Stimulated activated CD8-positive, alpha-beta memory T cell treated with anti-CD3 and anti-CD28 coated beads, Interleukin-15, amount 100 ng/mL, for 4 hours (primary cell): ENCODE results near the gene HLA-DQB1.
A peak's percentile ranks its signal among the peaks of the same experiment; 100 is the strongest.
"Not testable (repeated sequence)": the region's sequence is repeated elsewhere in the genome, so short reads cannot be mapped to it uniquely, and the experiment has no call there.

Experiments
- DNase-seq, 2 donors: peaks; one replicate each; pipeline ENCODE4 v3.0.0-alpha.2; 2020; ENCODE audit warnings: low read depth in 2 of 2

The HLA-DQB1 gene

DNA sequence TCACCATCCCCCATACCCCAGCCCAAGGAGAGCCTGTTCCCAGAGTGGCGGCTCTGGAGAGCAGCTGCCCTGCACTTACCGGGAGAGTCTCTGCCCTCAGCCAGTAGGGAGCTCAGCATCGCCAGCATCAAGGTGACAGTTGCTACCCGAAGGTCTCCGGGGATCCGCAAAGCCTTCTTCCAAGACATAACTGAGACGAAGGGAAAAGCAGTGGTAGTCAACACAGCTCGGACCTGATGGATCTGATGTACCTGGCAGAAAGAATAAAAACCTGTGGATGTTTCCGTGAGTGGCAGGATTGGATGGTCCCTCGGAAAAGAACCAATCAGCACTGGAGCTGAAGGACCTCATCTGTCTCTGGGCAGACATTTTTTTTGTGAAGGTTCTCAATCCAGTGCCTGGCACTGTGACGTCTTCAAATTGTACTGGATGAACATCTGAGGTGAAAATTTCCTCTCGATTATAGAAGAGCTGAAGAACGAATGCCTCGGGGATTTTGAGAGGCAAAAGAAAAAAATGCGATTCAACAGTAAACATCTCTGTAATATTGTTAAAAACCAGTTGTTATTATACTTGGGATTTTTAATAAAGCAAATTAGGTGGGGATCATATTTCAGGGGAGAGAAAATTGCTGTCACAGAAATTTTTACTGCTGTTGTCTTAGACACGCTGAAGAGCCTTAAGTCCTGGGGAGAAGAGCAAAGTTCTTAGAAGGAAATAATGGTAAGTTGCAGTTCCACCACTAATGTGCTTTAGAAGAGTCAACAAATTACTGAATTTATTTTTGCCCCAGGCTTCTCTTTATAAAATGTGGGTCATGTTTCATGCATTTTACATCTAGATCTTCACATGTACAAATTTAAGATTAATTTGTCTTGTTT, at the start of gene HLA-DQB1:
Gene HLA-DQB1, minus strand, starts transcription at position 238 of the 881 bp plus-strand sequence. Its CDS starts 50 bp downstream, at position 188.
- DNase-seq: peak in 1 of 2 donors; percentile 33

DNA sequence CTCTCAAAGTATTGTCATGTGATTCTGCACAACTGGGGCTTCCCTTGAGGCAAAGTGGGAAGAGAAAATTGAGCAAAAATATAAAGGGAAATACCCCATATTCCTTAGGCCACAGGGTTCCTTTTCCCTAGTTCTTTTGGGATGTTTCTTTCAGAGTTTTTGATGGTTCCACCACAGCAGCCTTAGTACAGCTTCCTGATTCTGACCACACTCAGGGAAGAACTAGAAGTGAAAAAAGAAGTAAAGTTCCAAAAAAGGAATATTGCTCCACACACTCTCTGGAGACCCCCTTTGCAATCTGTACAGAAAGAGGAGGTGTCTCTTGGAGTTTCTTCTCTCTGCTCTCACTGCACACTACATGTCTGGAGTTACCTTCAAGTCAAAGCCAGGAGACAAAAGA, 46.8 kb upstream of the HLA-DQB1 start:
- DNase-seq: no peak

DNA sequence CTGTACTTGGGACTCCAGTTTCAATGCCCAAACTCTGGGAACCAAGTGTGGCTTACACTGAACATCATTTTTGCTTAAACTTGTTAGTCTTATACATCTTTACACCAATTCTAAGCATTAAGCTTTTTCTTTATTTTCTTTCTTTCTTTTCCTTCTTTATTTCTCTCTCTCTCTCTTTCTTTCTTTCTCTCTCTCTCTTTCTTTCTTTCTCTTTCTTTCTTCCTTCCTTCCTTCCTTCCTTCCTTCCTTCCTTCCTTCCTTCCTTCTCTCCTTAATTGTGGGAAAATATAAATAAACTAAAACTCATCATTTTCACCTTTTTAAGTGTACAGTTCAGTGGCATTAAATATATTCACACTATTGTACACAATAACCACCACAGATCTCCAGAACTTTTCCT, 43.2 kb upstream of the HLA-DQB1 start:
- no peak for DNase-seq

DNA sequence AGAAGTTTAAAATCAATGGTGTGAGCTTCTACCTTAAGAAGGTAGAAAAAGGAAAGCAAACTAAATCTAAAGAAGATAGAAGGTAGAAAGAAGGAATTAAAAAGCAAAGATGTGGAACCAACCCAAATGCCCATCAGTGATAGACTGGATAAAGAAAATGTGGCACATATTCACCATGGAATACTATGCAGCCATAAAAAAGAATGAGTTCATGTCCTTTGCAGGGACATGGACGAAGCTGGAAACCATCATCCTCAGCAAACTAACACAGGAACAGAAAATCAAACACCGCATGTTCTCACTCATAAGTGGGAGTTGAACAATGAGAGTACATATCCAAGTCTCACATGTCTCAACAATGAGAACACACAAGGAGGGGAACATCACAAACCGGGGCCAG, 38.7 kb upstream of the HLA-DQB1 start:
- not testable (repeated sequence) for DNase-seq

DNA sequence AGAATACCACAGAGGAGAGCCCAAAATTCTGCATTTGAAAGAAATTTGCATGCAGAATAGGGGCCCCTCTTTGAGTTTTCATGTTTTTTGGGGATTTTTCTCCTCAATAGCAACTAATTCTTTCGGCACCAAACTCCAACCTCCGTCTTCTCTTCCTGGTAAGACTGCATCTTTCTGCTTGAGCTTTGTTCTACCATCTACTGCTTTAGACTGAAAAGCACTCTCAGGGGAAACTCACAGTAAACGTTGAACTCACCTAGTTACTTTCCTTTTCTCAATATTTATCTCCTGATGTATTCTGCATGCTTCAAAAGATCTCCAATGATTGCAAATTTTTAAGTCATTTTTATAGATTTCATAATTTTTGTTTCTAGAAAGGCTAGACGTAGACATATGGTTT, 36.9 kb upstream of the HLA-DQB1 start:
- DNase-seq: no peak

DNA sequence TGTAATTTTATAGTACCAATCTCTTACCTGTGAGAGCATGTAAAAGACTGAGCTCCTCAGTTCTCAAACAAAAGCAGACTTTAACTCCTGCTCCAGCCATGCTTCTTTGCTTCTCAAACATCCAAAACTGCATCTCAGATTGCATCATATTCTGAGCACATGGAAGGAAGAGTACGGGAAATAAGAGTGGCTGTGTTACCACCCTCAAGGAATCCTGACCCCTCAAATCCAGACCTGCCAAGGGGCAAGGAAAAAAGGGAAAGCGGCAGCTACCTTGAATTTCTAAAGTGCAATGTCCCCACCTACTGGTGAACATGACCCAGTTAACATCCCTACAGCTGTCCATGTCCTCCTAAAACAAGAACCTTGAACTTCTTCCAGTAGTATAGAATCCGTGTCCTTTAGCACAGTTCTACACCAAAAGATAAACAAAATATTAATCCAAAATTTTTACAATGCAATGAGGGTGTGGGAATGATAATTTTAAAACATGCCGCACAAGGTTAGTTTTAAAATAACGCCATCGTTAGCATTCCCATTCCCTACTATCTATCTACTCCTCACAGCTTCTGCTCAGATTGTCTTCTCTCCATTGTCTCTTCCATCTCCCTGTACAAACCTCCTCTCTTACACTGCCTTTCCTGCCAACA, 34.1 kb upstream of the HLA-DQB1 start:
- no peak for DNase-seq

DNA sequence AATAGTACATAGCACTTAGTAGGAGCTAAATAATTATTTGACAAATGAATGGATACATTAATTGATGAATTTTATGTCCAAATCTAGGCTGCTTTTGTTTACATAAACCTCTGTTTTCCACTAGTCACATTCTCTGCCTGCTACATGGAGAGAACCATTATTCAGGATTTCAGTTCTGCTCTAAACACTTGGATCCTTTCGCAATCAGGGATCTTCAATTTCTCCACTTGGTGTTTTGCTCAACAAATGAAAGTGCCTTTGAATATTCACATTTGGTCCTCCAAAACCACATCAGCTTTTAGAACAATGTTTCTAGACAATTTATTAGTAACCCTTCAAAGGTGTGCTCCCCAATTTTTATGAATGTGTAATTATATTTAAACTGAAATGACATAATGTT, 30.6 kb upstream of the HLA-DQB1 start:
- DNase-seq: no peak

DNA sequence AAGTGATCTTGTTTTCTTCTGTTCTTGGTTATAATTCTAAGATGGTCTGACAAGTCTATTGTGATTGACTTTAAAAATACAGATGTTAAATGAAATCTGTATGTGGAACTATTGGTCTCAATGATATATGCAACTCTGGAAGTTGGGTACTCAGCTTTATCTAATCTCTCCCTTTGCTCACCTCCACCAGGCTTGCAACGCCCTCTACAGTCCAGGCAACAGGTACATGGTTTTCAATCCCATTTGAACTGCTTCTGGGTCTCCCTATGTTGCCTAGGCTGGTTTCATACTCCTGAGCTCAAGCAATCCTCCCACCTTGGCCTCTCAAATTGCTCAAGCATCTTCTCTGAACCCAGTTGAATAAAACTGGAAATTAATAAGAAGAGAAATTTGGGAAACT, 25.6 kb upstream of the HLA-DQB1 start:
- peak; percentile 8 to 27 for DNase-seq

DNA sequence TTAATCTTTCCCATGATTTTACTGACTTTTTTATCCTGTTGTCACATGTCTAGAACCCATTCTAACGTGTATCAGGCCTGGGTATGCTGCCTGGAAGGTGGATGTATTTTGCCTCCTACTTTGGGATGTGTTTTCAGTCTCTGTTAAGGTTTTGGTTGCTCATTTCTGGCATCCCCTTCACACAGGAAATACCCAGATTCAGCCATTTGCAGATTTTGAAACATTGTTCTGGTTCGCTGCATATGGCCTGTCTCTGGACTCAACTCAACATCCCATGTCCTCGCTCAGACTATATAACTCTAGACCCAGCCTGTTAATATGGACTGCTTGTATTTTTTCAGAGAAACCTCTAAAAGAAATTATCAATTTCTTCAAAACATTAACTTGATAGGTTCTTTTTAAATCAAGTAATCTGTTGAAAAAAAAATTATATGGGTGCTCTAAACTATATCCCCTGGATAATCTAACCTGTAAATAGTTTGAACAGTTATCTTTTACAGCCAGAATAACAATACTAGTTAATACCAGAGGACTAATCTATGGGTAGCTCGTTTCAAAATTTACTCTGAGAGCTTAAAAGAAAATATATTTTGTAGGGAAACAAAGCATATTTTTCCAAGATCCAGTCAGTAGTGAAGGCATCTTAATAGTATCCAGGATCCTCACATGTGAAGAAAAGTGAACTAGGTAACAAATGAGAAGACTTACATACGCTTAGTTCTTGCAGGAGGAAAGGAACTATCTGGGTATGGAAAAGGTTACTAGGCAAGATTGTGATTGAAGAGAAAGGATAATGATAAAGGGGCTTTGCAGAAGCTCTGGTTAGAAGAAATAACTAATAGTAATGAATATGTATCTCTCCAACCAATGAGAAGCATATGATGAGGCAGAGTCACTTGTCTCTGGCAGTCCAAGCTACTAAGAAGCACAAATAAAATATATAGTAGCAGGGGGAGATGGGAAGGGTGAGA, 23.4 kb upstream of the HLA-DQB1 start:
- DNase-seq: no peak

DNA sequence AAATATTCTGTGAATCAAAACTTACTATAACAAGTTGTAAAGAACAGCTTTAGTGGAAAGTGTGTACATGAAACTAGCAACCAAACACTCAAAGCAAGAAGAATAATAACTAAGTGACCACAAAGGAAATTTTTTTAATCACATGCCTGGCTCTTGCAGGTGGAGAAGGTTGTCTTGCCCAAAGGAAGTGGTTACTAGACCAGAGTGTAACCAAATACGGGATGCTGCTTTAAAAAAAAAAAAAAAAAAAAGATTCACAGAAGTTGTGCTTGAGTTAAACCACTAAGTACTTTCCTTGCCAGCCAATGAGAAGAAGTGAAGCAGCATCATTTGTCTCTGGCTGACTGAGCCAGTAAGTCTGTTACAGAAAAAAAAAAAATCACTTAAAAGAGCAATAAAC, 19.1 kb upstream of the HLA-DQB1 start:
- DNase-seq: no peak

DNA sequence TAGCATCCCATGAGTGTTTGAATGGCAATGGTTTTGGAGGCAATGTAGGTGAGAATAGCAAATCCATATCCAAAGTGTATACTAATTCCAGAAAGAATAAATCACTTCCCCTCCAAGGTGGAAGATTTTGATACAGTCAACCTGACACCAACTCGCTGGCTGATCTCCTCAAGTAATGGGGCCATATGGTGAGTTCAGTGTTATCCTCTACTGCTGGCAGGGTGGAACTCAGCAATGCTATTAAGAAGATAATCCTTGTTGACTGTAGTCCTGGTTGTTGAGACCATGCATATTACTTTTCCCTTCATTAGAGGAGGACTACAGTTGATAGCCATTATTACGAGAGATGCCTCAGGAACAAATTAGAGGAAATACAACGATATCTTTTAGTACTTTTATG, 17.8 kb upstream of the HLA-DQB1 start:
- DNase-seq: no peak

DNA sequence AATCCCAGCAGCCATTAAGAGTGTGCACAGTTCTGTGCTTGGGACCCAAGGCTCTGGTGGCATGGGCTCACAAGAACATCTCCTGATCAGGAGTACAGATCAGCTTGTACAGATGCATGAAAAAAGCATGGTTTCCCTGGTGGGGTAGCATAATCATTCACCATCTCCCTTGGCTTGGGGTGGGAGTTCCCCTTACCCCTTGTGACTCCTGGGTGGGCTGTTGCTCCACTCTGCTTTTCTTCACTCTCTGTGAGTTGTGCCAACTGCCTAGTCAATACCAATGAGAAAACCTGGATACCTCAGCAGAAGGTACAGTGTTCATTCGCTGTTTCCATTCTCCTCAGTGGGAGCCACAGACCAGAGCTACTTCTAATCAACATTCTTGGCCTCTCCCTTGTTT, 13.6 kb upstream of the HLA-DQB1 start:
- DNase-seq: no peak

DNA sequence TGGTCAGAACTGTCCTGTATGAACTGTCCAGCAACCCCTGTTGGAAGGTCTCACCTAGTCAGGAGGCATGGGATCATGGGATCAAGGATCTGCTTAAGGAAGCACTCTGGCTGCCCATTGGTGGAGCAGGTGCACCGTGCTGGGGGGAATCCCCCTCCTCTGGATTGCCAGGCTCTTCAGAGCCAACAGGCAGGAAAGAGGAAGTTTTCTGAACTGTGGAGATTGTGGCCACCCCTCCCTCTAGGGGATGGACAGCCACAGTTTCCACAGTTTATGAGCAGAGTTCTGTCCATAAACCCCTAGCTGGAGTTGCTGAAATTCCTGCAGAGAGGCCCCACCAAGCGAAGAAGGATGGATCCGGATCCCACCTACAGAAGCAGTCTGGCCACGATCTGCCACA, 13.0 kb upstream of the HLA-DQB1 start:
- DNase-seq: no peak

DNA sequence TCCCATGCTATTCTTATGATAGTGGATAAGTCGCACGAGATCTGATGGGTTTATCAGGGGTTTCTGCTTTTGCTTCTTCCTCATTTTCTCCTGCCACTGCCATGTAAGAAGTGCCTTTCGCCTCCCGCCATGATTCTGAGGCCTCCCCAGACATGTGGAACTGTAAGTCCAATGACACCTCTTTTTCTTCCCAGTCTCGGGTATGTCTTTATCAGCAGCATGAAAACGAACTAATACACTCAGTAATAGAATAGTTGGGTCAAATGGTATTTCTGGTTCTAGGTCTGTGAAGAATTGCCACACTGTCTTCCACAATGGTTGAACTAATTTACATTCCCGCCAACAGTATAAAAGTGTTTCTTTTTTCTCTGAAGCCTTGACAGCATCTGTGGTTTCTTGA, 7.7 kb upstream of the HLA-DQB1 start:
- DNase-seq: not testable (repeated sequence)

DNA sequence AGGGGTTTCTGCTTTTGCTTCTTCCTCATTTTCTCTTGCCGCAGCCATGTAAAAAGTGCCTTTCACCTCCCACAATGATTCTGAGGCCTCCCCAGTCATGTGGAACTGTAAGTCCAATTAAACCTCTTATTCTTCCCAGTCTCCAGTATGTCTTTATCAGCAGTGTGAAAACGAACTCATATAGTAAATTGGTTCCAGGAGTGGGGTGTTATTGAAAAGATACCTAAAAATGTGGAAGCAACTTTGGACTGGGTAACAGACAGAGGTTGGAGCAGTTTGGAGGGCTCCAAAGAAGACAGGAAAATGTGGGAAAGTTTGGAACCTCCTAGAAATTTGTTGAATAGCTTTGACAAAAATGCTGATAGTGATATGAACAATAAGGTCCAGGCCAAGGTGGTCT, 5.5 kb upstream of the HLA-DQB1 start:
- DNase-seq: not testable (repeated sequence)

DNA sequence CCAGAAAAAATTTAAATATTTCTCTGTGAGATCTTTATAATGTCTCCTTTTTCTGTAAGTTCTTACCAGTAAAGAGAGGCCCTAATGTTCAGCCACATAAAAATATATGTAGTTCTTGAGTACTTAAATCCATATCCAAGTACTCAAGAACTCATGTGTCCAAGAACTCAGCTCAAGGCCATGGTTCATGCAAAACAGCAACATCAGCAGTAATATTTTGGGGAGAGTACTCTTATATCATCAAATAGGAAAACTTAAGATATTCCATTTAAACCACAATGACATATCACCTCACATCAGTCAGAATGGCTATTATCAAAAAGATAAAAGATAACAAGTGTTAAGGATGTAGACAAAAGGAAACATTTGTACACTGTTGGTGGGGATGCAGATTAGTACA, 3.4 kb upstream of the HLA-DQB1 start:
- no peak for DNase-seq

DNA sequence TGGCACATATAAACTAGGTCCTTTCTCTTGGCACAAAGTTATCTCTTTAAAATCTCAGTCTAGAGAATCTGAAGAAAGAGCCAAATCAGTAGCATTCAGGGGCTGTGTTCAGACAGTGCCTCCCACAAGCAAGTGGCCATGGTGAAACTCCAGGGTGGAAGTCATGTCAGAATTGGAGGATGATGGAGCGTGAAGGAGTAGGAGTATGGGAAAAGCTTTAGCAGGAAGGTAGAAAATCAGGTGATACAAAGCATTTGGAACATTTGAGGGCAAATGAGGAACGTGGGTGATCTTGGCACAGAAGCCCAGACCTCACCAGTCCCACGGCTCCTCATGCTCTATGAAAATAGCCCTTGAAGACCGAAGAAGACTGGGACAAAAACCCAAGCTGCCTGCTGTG, 2.8 kb upstream of the HLA-DQB1 start:
- no peak for DNase-seq

DNA sequence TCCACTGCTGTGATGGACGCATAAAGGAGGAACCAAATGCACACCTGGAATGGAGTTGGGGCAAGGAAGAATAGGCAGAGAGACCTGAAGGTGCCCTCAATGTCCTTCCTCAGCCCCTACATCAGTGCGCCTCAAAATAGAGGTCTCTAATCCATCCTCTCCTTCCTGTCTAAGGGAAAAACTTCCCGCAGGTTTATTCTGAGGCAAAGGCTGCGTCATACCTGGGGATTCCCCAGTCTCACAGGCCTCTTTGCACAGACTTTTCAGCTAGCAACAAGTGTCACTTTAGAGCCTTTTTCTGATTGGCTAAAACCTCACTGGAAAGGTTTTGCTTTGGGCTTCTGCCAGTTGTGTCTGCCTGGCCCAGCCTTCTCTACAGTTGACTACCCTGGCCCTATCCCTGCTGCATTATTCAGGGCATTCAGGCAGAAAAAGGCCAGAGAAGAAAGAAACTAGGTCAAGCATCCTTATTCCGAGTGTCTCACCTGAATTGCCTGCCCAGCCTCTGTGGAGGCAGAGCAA, 1.8 kb upstream of the HLA-DQB1 start:
- peak in 1 of 2 donors; percentile 22 for DNase-seq

DNA sequence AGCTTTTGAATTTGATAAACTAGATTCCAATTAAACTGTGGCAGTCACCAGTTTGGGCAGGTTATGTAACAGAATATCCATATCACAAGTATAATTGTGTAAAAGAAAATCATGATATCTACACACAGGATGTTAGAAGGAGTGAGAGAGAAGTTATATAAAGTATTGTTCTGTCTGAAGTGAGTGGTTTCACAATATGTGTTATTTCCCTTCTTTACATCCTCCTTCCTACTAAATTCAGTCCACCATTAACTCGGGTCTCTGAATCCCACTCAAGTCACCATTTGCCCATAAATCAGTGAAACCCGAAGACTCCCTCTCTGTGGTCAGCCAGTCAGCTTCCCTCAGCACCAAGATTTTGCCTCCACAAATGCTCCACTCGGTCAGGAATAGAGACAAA, 796 bp downstream of the HLA-DQB1 start:
- DNase-seq: no peak

DNA sequence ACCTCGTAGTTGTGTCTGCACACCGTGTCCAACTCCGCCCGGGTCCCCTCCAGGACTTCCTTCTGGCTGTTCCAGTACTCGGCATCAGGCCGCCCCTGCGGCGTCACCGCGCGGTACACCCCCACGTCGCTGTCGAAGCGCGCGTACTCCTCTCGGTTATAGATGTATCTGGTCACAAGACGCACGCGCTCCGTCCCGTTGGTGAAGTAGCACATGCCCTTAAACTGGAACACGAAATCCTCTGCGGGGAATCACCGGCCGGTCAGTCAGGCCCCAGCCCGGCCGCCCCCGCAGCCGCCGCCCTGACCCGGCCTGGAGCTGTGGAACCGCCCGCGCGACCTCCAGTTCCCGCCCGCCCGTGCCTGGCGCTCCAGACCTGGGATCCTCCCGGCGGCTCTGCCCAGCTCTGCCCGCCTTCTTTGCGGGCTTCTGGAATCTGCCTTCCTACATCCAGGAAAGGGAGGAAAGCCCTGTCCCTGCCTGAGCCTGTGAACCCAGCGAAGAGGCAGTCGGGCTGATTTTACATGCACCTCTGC, 1.6 kb downstream of the HLA-DQB1 start:
- no peak for DNase-seq

DNA sequence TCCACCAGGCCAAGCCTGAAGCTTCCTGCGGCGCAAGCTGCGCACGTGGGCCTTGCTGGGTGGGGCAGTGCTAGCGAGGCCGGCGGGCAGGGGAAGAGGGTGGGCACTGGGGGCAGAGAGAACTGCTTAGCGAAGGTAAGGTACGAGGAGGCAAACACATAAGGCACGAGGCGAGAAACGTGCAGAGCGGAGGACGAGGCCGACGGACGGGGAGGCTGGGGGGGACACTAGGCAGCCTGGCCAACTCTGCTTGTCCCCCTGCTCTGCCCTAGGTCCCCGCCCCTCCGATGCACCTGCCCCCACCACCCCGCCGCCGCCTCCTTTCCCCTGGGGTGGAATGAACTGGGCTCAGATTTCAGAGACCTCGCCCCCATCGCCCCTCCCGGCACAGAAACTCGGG, 2.1 kb downstream of the HLA-DQB1 start:
- no peak for DNase-seq

DNA sequence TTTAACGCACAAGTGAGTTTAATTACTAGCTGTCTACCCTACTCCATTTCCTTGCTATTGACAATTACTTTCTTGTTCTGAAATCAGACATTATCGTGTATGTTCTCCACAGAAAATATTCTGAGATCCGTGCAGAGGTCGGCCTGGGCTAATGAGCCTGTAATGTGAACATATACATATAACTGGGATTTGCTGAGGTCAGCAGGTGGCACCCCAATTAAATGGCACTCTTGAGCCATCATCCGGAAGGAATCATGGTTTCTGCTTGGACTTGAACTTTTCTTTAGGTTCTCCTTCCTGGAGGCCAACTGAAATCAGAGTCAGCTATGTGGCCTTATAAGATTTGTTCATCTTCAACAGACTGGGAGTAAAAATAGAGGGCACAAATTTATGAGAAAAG, 3.6 kb downstream of the HLA-DQB1 start:
- DNase-seq: no peak
